ENCODE data around the gene RNF214.
"Not testable (repeated sequence)": the region's sequence is repeated elsewhere in the genome, so short reads cannot be mapped to it uniquely, and the experiment has no call there.

RNF214 gene

GRCh38 chr11:117232092-117232878 lies at the start of gene RNF214:
RNF214 (plus strand) TSS chr11:117232671; CDS start chr11:117234273, 1,602 bp downstream.
- DNase-seq, result peak; percentile 80

- DNase-seq, result not testable (repeated sequence)
These were observed 49.3 kb upstream of the RNF214 start for GRCh38 chr11:117183178-117183577.

GRCh38 chr11:117183724-117184349 lies 48.6 kb upstream of the RNF214 start:
- DNase-seq, result no peak

GRCh38 chr11:117185736-117186430 lies 46.6 kb upstream of the RNF214 start:
- no peak for DNase-seq

- DNase-seq, result no peak
These were observed 46.1 kb upstream of the RNF214 start for GRCh38 chr11:117186431-117186761.

GRCh38 chr11:117187007-117187406 lies 45.5 kb upstream of the RNF214 start:
- DNase-seq, result no peak

- DNase-seq, result no peak
These were observed 45.1 kb upstream of the RNF214 start for GRCh38 chr11:117187428-117187798.

GRCh38 chr11:117187799-117188481 lies 44.5 kb upstream of the RNF214 start:
- no peak for DNase-seq

- no peak for DNase-seq
These were observed 43.8 kb upstream of the RNF214 start for GRCh38 chr11:117188620-117189081.

GRCh38 chr11:117189191-117189940 lies 43.1 kb upstream of the RNF214 start:
- no peak for DNase-seq

GRCh38 chr11:117189941-117190544 lies 42.4 kb upstream of the RNF214 start:
- DNase-seq, result no peak

GRCh38 chr11:117191680-117192400 lies 40.6 kb upstream of the RNF214 start:
- DNase-seq, result no peak

- no peak for DNase-seq
These were observed 40.0 kb upstream of the RNF214 start for GRCh38 chr11:117192401-117192875.

GRCh38 chr11:117193130-117194020 lies 39.1 kb upstream of the RNF214 start:
- no peak for DNase-seq

GRCh38 chr11:117194267-117194666 lies 38.2 kb upstream of the RNF214 start:
- no peak for DNase-seq

- no peak for DNase-seq
These were observed 37.2 kb upstream of the RNF214 start for GRCh38 chr11:117195258-117195657.

- no peak for DNase-seq
These were observed 36.7 kb upstream of the RNF214 start for GRCh38 chr11:117195761-117196160.

GRCh38 chr11:117197006-117197405 lies 35.5 kb upstream of the RNF214 start:
- no peak for DNase-seq

- DNase-seq, result no peak
These were observed 34.7 kb upstream of the RNF214 start for GRCh38 chr11:117197516-117198456.

Data from NCI-H526 treated with DMSO at 0.1 percent for 48 hours (cell line).